Stimulated activated CD4-positive, alpha-beta T cell treated with anti-CD3 and anti-CD28 coated beads, Interleukin-12 subunit alpha, Interleukin-12 subunit beta, amount 100 ng/mL, for 4 hours (primary cell): ENCODE results near the gene PTPRU.

Experiments
- DNase-seq: peaks from one replicate; pipeline ENCODE4 v3.0.0-alpha.2; 2020

Gene PTPRU

DNA sequence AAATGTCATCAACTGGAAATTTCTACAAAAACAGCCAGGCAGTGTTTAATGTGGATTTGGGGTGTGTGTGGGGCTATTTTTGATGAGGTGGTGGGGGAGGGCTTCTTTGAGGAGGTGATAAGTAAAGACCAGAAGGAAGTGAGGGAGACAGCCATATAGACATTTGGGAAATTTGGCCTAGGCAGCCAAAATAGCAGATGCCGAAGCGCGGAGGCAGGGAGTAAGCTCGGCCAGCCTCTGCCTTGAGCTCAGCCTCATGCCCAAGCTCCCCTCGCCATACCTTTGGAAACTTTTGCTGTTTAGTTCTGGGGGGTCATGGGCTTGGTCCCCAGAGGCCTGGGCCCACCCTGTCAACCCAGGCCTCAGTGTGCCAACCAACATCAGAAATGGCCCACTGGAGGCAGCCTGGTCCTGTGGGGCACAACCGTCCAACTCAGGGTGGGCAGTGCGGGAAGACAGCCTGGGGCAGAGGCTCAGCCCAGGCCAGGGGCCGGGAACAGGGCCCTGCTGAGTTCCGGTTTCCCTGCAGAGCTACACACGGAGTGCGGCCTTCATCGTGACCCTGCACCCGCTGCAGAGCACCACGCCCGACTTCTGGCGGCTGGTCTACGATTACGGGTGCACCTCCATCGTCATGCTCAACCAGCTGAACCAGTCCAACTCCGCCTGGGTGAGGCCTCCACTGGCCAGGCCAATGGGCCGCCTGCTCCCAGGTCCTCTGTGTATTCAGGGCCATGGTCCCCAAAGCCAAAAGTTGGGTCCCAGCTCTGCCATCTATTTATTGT is 84.0 kb downstream of the PTPRU start:
- DNase-seq, result no peak

DNA sequence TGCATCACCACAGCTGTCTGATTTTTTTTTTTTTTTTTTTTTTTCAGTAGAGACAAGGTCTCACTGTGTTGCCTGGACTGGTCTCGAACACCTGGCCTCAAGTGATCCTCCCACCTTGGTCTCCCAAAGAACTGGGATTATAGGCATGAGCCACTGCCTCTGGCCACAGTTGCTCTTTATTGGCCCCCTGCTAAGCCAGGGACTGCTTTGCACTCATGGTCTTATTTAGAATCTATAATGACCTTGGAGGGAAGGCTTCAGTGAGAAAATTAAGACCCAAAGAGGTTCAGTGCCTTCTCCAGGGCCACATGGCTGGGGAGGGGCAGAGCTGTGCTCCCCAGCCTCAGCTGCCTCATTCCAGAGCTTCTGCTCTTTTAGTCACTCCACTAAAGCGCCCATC is 84.9 kb downstream of the PTPRU start:
- no peak for DNase-seq

DNA sequence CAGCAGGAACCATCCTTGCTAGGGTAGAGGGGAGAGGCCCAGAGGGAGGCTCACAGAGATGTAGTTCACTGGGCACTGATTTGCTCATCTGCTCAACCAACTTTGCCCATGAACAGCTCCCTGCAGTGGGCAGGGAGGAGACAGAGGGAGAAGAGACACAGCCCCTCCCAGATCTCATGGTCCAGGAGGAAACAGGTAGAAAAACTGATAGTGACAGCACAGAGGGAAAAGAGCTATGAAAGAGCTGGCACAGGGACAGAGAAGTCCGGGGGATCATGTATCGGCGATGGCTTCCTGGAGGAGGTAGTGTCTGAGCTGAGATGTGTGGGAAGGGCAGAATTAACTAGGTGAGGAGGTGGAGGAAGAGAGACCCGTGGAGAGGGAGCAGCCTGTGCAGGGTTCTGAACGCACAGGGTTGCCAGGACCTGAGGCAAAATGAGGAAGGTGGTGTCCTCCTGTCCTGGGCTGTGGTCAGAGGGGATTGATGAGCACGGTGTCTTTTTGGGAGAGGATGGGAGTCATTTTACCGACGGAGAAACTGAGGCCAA is 85.9 kb downstream of the PTPRU start:
- DNase-seq, result no peak

DNA sequence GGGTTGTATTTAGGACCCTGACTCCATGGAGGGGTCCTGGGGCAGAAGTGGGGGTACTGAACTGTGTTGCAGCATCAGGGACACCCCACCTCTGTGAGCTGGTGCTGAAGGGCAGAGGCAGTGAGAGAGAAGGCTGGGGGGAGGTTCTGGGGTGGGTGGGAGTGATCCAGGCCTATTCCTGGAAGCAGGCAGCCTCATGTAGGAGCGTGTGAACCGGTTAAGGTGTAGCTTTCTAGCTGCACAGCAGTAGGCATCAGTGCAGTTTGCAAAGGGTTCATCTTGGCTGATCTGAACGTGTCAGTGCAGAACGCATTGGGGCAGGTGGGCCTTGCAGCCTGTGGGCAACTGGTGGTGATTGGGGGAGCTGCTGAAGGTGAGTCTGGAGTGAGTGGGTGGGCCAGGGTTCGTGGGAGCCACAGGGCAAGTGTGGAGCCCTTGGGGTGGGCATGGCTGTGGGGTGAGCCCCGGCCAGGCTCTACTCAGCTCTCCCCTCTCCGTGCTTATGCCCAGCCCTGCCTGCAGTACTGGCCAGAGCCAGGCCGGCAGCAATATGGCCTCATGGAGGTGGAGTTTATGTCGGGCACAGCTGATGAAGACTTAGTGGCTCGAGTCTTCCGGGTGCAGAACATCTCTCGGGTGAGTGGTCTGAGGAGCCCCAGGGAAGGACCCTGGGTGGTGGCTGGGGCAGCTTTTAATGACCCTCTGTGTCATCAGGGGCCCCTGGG is 86.7 kb downstream of the PTPRU start:
- no peak for DNase-seq

DNA sequence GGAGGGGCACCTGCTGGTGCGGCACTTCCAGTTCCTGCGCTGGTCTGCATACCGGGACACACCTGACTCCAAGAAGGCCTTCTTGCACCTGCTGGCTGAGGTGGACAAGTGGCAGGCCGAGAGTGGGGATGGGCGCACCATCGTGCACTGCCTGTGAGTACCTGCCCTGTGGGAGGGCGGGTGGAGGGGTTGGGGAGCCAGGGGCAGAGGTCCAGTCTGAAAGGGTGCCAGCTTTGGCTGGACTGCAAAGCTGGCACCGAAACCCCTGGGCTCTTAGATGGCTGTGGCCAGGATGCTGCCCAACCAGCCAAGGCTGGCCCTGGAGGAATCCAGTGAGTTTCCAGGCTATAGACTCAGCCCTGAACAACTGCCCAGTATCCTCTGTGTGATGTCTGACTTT is 87.3 kb downstream of the PTPRU start:
- no peak for DNase-seq

DNA sequence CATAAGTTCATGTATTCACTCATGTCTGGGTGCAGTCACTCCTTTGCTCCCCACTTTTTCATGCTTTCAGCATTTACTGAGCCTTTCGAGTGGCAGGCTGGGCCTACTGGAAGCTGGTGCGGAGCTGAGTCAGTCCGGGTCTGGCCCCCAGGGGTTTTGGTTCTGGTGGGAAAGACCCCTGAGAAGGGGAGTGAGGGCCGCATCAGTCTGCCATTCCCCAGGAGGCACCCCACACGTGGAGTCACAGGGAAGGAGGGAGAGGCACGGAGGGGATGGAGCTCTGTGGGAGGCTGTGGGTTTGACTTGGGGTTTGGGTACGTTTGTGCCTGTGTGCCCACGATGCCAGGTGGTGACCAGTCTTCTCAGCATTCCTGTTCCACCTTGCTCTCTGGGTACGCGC is 87.9 kb downstream of the PTPRU start:
- no peak for DNase-seq

DNA sequence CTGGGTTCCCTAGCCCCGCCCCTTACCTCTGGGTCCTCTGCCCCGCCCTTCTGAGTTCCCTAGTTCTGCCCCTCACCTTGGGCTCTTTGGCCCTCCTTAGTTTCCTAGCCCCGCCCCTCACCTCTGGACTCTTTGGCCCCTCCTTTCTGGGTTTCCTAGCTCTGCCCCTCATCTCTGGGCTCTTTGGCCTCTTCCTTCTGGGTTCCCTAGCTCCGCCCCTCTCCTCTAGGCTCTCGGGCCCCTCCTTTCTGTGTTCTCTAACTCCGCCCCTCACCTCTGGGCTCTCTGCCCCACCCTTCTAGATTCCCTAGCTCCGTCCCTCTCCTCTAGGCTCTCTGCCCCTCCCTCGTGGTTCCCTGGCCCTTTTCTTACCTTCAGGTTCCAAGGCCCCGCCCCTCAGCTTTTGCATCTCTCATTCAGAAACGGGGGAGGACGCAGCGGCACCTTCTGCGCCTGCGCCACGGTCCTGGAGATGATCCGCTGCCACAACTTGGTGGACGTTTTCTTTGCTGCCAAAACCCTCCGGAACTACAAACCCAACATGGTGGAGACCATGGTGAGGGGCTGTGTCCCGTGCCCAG is 88.5 kb downstream of the PTPRU start:
- no peak for DNase-seq

DNA sequence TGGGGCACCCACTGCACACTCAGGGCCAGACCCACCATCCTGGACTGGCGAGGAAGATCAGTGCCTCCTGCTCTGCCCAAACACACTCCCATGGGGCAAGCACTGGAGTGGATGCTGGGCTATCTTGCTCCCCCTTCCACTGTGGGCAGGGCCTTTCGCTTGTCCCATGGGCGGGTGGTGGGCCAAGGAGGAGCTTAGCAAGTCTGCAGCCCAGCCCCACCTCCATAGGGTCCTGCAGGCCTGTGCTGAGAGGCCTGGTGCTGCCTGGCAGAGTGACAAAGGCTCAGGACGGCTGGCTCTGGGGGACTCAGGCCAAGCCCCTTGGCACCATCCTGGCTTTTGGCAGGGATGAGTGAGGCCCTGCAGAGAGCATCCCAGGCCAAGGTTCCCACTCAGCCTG is 89.4 kb downstream of the PTPRU start:
- no peak for DNase-seq

DNA sequence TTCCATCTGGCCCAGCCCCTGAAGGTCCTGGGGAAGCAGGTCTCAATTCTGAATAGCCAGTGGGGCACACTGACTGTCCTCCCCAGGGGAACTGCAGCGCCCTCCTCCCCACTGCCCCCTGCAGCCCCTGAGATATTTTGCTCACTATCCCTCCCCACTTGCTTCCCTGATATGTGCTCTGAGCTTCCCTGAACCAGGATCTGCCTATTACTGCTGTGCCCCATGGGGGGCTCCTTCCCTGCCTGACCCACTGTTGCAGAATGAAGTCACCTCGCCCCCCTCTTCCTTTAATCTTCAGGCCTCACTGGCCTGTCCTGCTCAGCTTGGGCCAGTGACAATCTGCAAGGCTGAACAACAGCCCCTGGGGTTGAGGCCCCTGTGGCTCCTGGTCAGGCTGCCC is 89.8 kb downstream of the PTPRU start:
- DNase-seq, result no peak

DNA sequence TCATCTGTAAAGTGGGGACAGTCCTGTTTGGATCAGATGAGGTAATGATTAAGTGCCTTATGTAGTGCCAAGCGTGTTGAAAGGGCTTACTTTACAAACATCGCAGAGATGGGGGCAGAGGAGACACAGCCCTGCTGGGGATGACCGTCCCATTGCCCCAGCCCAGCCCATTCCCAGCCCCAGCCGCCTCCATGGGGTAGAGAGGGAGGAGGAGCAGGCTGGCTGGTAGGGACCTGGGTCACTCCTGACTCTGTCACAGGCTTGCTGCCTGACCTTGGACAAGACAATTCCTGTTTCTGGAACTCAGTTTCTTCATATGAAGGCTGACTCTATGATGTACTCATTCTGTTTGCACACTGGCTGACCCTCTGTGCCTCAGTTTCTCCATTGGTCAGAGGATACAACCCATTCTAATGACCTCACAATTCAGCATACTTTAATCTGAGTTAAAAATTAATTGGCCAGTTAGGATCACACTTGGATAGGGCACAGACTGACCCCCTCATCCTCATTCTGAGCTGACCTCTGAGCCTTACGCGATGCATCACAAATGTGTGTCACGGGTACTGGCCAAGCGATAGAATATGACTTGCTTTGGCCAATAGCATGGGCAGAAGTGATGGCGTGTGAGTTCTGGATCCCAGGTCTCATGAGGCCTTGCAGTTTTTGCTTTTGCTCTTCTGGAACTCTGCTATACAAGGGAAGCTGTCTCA is 91.1 kb downstream of the PTPRU start:
- no peak for DNase-seq

DNA sequence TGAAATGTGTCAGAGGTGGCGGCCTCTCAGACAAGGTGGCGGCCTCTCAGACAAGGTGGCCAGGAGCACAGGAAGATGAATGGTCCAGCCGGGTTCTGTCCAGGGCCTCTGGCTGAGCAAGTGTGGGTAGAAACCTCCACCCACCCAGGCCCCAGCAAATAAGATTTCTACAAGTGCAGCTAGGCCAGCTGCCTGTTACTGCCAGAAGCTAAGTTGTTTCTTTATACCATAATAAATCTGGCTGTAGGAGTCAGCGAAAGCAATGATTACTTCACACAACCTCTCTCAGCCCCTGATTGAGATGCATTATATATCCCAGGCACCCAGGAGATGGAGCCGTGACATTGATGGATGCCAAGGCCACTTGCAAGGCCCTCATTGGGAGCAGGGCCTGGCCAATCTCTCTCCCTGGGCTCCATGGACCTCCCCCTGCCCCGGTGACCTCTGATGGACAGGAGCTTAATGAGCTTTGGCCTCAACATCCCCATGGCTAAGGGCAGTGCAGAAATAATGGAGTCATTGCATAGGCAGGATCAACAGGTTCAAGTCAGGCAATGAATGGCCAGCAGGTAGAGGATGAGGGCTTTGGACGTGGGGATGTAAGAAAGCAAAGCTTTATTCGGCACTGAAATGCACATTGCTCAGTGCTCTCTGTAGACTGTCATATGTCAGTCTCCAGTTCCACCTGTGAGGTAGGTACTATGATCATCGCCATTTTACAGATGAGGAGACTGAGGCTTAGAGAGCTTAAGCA is 92.9 kb downstream of the PTPRU start:
- DNase-seq, result no peak

DNA sequence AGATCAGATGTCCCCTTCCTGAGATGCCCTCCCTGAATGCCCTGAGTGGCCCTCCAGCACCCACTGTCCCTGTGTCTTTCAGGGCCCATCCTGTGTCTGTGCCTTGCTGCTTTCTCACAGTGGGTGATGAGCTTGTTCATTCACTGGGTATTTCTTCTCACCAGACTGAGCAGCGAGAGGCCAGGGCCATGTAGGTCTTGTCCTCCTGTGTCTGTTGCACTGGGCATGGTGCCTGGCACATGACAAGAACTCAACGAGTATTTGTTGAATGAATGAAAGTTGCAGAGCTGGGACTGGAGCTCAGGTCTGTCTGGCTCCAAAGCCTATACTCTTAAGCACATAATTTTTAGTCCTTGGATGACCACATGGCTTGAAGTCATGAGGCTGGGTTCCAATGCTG is 93.8 kb downstream of the PTPRU start:
- no peak for DNase-seq

DNA sequence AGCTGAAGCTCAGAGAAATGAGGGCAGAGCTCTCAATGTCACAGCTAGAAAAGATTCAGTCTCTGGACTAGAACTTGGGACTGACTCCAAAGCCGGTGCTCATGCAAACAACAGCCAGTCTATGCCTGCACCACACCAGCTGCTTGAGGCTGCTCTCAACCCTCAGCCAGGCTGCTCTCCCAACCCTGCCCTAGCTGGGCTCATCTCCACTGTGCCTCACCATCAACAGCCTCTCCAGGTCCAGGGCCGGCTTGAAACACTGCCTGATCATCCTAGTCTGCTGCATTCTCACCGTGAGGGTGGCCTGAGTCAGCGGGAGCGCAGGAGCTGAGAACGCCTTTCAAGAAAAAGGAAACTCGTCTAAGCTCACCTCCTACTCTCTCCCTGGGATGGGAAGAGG is 94.5 kb downstream of the PTPRU start:
- DNase-seq, result no peak

DNA sequence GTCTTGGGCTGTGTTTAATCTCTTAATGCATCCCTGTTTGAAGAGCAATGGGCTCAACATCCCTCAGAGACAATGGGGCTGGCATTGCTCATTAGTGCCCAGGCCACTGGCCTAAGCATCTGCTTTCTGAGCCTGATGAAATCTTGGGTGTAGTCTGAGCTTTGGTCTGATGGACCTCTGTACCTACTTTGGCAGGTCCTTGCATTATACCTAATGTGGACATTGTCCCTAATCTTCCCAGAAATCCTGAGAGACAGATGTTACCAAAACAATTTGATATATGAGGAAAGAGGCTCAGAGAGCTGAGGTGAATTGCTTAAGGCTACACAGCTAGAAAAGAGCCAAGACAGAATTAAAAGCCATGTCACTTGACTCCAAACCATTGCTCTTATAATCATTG is 95.0 kb downstream of the PTPRU start:
- DNase-seq, result no peak

DNA sequence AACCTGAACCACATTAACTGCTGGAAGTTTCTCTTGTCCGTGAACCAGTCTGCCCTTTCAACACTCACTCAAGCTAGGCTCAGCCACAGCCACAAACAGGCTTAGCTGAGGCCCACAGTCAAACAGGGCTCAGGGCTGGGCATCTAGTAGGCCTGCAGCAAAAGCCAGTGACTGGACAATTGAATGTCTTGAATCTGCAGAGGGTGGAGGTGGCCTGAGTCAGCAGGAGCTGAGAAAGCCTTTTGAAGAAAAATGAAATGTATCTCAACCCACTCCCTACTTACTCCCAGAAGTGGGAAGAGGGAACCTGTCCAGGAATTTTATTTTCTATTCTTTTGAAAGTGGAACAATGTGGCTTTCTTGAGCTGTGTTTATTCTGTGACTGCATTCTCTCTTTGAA is 95.4 kb downstream of the PTPRU start:
- DNase-seq, result no peak

DNA sequence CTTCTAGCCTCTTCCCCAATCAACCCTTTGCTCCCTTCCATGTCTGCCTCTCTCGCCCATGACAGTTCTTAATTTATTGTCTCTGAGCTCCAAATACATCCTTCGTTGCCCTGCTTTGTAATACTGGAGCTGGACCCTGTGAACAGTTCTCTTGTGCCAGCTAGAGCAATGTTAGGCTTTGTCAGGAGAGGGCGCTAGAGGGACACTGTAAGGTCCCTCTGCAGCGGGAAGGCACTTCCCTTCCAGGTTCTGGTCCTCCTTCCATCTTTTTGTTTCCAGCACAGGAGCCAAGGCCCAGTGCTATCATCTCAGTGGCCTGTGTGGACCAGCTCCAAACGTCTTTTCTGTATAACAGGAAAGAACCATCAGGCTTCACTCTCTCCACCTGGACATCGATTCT is 95.9 kb downstream of the PTPRU start:
- no peak for DNase-seq

DNA sequence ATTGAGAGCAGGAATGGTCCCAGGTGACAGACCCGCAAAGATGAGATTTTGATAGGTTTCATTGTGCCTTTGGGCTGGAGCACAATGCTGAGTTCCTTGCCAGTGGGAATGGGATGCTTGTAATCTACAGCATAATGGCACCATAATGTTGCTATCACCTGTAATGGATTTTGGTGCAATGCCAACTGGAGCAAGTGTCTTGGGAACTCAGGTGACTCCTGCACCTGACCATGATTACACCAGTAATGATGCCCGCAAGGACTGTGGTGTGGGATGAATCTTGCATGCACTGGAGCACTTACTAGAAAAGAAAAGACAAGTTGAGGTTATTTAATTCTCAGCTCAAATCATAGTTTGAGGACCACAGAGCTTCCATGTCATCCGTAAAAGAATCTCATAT is 96.7 kb downstream of the PTPRU start:
- DNase-seq, result no peak

DNA sequence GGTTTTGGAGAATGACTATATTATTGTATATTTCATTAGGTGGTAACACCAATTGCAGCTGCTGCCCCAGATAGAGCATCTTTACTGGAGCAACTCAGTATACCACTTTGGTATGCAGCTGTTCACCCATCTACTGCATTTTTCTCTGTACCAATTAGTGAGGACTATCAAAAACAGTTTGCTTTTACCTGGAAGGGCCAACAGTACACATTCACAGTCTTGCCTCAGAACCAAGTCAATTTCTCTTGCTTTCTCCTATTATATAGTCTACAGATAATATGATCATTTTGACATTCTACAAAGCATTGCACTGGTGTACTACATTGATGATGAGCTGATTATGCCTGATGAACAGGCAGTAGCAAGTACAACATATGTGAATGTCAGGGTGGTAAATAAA is 99.3 kb downstream of the PTPRU start:
- DNase-seq, result no peak

DNA sequence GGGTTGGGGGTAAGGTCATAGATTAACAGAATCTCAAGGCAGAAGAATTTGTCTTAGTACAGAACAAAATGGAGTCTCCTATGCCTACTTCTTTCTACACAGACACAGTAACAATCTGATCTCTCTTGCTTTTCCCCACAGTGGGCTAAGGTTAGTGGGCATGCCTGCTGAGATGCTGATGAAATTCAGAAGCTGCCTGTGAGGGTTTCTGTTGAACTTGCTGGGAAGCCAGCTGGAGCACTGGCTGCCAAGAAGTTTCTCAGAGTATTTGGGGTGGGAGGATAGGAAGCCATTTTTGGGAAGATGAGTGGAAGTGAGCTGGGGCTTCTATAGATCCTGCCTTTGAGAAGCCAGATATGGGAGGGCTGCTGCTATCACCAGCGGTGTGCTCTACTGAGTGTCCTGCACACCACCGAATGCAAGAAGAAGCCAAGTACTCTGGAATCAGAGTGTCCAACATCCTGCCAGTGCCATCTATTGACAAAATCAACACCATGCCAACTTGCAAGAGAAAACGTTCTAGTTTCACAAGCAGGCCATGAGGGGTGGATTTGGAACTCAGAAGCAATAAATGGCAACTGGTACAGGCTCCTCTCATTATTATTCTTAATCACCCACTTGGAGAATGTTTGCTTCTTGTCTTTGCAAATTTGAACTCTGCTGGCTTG is 102.7 kb downstream of the PTPRU start:
- no peak for DNase-seq

DNA sequence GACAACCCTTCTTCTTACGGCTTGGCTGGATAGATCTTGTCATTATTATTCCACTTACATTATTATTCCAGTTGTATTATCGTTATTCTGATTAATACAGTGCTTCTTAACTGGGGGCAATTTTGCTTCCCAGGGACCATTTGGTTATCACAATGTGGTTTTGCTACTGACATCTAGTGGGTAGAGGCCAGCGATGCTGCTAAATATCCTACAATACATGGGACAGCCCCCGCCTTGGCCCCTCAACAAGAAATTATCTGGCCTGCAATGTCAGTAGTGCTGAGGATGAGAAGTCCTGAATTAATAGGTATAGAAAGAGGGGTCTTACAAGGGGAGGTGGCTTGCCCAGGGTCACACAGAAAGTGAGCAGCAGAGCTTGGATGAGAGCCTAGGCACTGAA is 105.6 kb downstream of the PTPRU start:
- DNase-seq, result no peak

DNA sequence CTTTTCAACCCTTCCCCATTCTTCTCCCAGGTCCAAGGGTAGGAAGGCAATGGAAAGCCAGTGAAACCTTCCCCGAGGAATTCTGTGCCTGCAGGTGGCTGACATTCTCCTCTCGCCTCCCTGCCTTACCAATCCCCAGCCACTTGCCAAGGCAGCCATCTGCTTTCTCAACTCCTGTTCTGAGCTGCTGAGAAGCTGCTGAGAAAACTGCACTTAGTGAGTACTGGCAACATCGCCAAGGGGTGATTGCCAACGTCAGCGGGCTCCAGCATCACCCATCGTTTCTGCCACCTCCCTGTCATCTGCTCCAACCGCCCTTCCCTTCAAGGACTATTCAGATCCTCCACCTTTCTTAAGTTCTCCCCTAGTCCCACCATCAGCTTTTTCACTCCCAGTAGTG is 106.0 kb downstream of the PTPRU start:
- no peak for DNase-seq

DNA sequence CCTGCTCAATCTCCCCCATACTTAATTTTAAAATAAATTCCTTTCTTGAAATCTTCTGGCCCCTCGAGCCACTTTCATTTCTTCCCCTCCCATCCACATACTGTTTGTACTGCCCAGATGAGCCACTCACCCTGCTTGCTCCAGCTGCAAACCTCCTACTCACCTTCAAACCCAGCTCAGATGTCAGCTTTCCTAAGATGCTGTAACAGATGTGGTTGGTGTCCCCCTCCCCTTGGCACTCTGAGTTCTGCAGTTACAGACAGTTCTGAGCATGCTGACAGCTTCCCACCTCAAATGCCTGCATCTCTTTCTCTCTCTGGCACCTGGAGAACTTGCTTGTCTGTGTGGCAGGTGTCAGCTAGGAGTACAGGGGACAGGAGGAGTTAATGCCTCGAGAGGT is 106.7 kb downstream of the PTPRU start:
- DNase-seq, result no peak
